Measurements from ENCODE around the gene LRBA. TPM values are rescaled to one million over a fixed set of nuclear protein-coding genes. Genes with fewer than 3 reads are reported as not detected.

Gene LRBA
- total and polyA plus RNA-seq, 9 of the 15 experiments (the other 6 are each of a cell fraction or from before 2014, with no cell fraction given) = 24.2 to 88.7 (median 59.7) TPM

- TF ChIP-seq E4F1 (CRISPR knock-in tag; IDR thresholded peaks at IDR 0.05; ENCODE audit: borderline replicate concordance) (no peak), ETS2 (tag; IDR thresholded peaks at IDR 0.05; ENCODE audit: borderline replicate concordance, poor library complexity, severe bottlenecking) (no peak), PKNOX1 (IDR thresholded peaks at IDR 0.05) (no peak), ZNF239 (CRISPR knock-in tag; IDR thresholded peaks at IDR 0.05) (no peak), TOE1 (IDR thresholded peaks at IDR 0.05; ENCODE audit: borderline replicate concordance) (no peak), TOE1 (CRISPR knock-in tag; IDR thresholded peaks at IDR 0.05; ENCODE audit: borderline replicate concordance, low read depth) (no peak), RAD51 (IDR thresholded peaks at IDR 0.05; ENCODE audit: borderline replicate concordance, low read depth) (no peak), ZNF316 (IDR thresholded peaks at IDR 0.05) (no peak), DACH1 (IDR thresholded peaks at IDR 0.05; ENCODE audit: partially characterized antibody) (peak; percentile 57), ADNP (tag; IDR thresholded peaks at IDR 0.05) (no peak), HNRNPUL1 (IDR thresholded peaks at IDR 0.05; ENCODE audit: low read length) (no peak), FOXA1 (IDR thresholded peaks at IDR 0.05; ENCODE audit: borderline replicate concordance) (no peak), ERF (CRISPR knock-in tag; IDR thresholded peaks at IDR 0.05) (no peak), TARDBP (IDR thresholded peaks at IDR 0.05) (no peak), WHSC1 (IDR thresholded peaks at IDR 0.05; ENCODE audit: low read length) (no peak), PTRF (tag; IDR thresholded peaks at IDR 0.05) (no peak), CEBPB (tag; IDR thresholded peaks at IDR 0.05) (peak; percentile 96), MYBL2 (IDR thresholded peaks at IDR 0.05; ENCODE audit: low read depth) (no peak), MYBL2 (CRISPR knock-in tag; IDR thresholded peaks at IDR 0.05; ENCODE audit: borderline replicate concordance) (no peak), ZNF165 (CRISPR knock-in tag; IDR thresholded peaks at IDR 0.05; ENCODE audit: borderline replicate concordance) (no peak), MEIS2 (IDR thresholded peaks at IDR 0.05; ENCODE audit: partially characterized antibody) (peak; percentile 13), POU5F1 (IDR thresholded peaks at IDR 0.05; ENCODE audit: borderline replicate concordance, low read depth, low read length, partially characterized antibody) (no peak), RAD21 (CRISPR knock-in tag; conservative IDR thresholded peaks at IDR 0.05 in 1 of 2, IDR thresholded peaks at IDR 0.05 in 1 of 2) (no peak), ARID3B (CRISPR knock-in tag; IDR thresholded peaks at IDR 0.05; ENCODE audit: borderline replicate concordance) (no peak), IRF9 (tag; IDR thresholded peaks at IDR 0.05) (peak; percentile 81), FOXP1 (CRISPR knock-in tag; IDR thresholded peaks at IDR 0.05) (no peak)
Observed at GRCh38 chr4:150348079-150348478, 667.0 kb downstream of the LRBA start (continued).

All from K562 (cell line).